GM12878 (cell line): ENCODE measurements around the gene KRTAP19-5. TPM values are rescaled to one million over a fixed set of nuclear protein-coding genes. Genes with fewer than 3 reads are reported as not detected.

Experiments
- ATAC-seq: fragments of 200-7000 bp; cut with Tn5 transposase; 3 replicates; pipeline ENCODE4 v1.9.1; 2020; ENCODE audit warnings: mild to moderate bottlenecking, moderate library complexity
- BruUV-seq: library from RNA; stranded (reverse); fragments of 400-500 nt; replicated peaks from 2 replicates; lab custom pipeline; 2021; lab: Mats Ljungman, UMichigan
- CTCF ChIA-PET: fragments of 300-600 bp; sonication (Branson Sonifier 250); formaldehyde crosslinking; extraction: SDS; loops from one replicate; lab custom pipeline; 2021; ENCODE audit warnings: inconsistent platforms; lab: Yijun Ruan, JAX
- POLR2A ChIA-PET: fragments of 350-600 bp; formaldehyde crosslinking; extraction: SDS; loops from one replicate; lab custom pipeline; 2021; ENCODE audit warnings: inconsistent platforms; lab: Charles Lee
- RAD21 ChIA-PET: fragments of 300-600 bp; sonication (Branson Sonifier 250); formaldehyde crosslinking; loops from one replicate; lab custom pipeline; 2023; ENCODE audit warnings: antibody characterized with exemption; ENCODE audit not compliant: unreplicated experiment; lab: Charles Lee
- SMC1A ChIA-PET: fragments of 300-600 bp; sonication (Branson Sonifier 250); formaldehyde crosslinking; loops from one replicate; lab custom pipeline; 2023; ENCODE audit not compliant: unreplicated experiment, uncharacterized antibody; lab: Charles Lee
- DNase-seq: peaks from one replicate; pipeline ENCODE4 v3.0.0-alpha.2; 2011; ENCODE audit warnings: low read depth, low spot score
- FAIRE-seq: peaks from 3 replicates; lab custom pipeline; 2011; peaks lifted over from hg19 to GRCh38; lab: Jason Lieb, UNC
- H2AFZ ChIP-seq: 2 replicates; pipeline ENCODE4 v1.6.0; 2011; ENCODE audit warnings: low read depth, low read length, control low read depth; ENCODE audit not compliant: control insufficient read depth
- H3K27ac ChIP-seq: 2 replicates; pipeline ENCODE4 v1.5.1; 2011; ENCODE audit warnings: control low read depth; ENCODE audit not compliant: control insufficient read depth, insufficient read depth
- H3K27me3 ChIP-seq, 2 experiments: replicated peaks in 1 of 2; 2 replicates each; pipeline versions ENCODE4 v1.6.0 to v1.6.1; 2011; ENCODE audit warnings: low read length in 1 of 2; ENCODE audit not compliant: control insufficient read depth in 2 of 2, insufficient read depth in 2 of 2
- H3K36me3 ChIP-seq, 2 experiments: 2 replicates each; pipeline ENCODE4 v1.5.1; 2011; ENCODE audit warnings: low read length in 1 of 2; ENCODE audit not compliant: control insufficient read depth in 2 of 2, insufficient read depth in 2 of 2
- H3K4me1 ChIP-seq: 2 replicates; pipeline ENCODE4 v1.6.1; 2011; ENCODE audit warnings: mild to moderate bottlenecking, low read length, moderate library complexity, mixed read lengths; ENCODE audit not compliant: control insufficient read depth, insufficient read depth
- H3K4me2 ChIP-seq: 2 replicates; pipeline ENCODE4 v1.6.0; 2011; ENCODE audit warnings: control low read depth; ENCODE audit not compliant: control insufficient read depth, insufficient read depth
- H3K4me3 ChIP-seq: fragments of 200-600 bp; sonication (generic); 2 replicates; pipeline ENCODE4 v1.5.1; 2016
- H3K79me2 ChIP-seq: 2 replicates; pipeline ENCODE4 v1.6.0; 2011; ENCODE audit warnings: low read length; ENCODE audit not compliant: control insufficient read depth, insufficient read depth
- H3K9ac ChIP-seq: 2 replicates; pipeline ENCODE4 v1.8.0; 2011; ENCODE audit warnings: low read length, control low read depth, mixed read lengths; ENCODE audit not compliant: control insufficient read depth, insufficient read depth
- H3K9me3 ChIP-seq: replicated peaks from 3 replicates; pipeline ENCODE4 v1.5.1; 2011; ENCODE audit warnings: mild to moderate bottlenecking, low read length; ENCODE audit not compliant: control insufficient read depth, insufficient read depth
- H4K20me1 ChIP-seq: 2 replicates; pipeline ENCODE4 v1.6.0; 2011; ENCODE audit not compliant: control insufficient read depth, insufficient read depth
- BRCA1 ChIP-seq: IDR thresholded peaks from 2 replicates; pipeline ENCODE4 v1.6.1; 2011; ENCODE audit warnings: low read depth, low read length, improper control_type of control experiment
- CBFB ChIP-seq: IDR thresholded peaks from 2 replicates; pipeline ENCODE4 v1.6.1; 2016; ENCODE audit warnings: antibody characterized with exemption, low read depth
- CREM ChIP-seq: IDR thresholded peaks from 2 replicates; pipeline ENCODE4 v1.6.1; 2014; ENCODE audit warnings: antibody characterized with exemption, low read depth
- E2F8 ChIP-seq: fragments of 450-650 bp; IDR thresholded peaks from 2 replicates; pipeline ENCODE4 v1.6.1; 2018; ENCODE audit warnings: mild to moderate bottlenecking, low read depth, moderate library complexity; ENCODE audit not compliant: partially characterized antibody
- PRDM15 ChIP-seq: fragments of 450-650 bp; formaldehyde crosslinking; IDR thresholded peaks from 2 replicates; pipeline ENCODE4 v1.4.0; 2020; ENCODE audit warnings: mild to moderate bottlenecking, moderate library complexity
- RCOR1 ChIP-seq: conservative IDR thresholded peaks from 2 replicates; pipeline ENCODE4 v1.6.1; 2012; ENCODE audit warnings: low read depth, low read length, improper control_type of control experiment
- RFX5 ChIP-seq: IDR thresholded peaks from 2 replicates; pipeline ENCODE4 v1.6.1; 2011; ENCODE audit warnings: low read depth, low read length, improper control_type of control experiment
- WGBS: methylation state at CpG from one replicate; pipeline ENCODE4 v1.1.6; 2016; ENCODE audit warnings: low lambda C conversion rate; ENCODE audit not compliant: insufficient replicate concordance, insufficient coverage; ENCODE audit errors: missing lambda C conversion rate; 5-methylcytosine and 5-hydroxymethylcytosine counted together
- in situ Hi-C: fragments of 300-500 bp; cut with MboI; formaldehyde crosslinking; loops from 9 replicates; pipeline ENCODE4 v1.14.3; 2018; ENCODE audit warnings: mixed read lengths
- intact Hi-C: fragments of 100-400 bp; cut with micrococcal nuclease; formaldehyde crosslinking; loops from one replicate; pipeline ENCODE4 v1.14.2; 2022; ENCODE audit not compliant: unreplicated experiment
- polyA plus RNA-seq, 11 experiments: library from polyadenylated mRNA; depleted of rRNA in 4 of 11; unstranded in 6 of 11; stranded (reverse) in 5 of 11; fragments of >200 nt; fragmentation: Nextera tagmentation in 4 of 11; fragmentation: Illumina TruSeq in 1 of 11; extraction: Ambion mirVana in 4 of 11; extraction: Trizol in 1 of 11; gene quantifications; 1 replicate in 1 of 11; 2 replicates in 10 of 11; pipeline versions ENCODE4 v1.2.1 to v1.2.3, GENCODE V29; 2011 to 2016; ENCODE audit warnings: inconsistent platforms in 2 of 11, missing spikeins in 2 of 11, low read depth in 1 of 11
- total RNA-seq, 4 experiments: library from RNA; depleted of rRNA in 3 of 4; stranded (reverse); fragments of >200 nt in 3 of 4; fragmentation: Illumina TruSeq in 1 of 4; extraction: Trizol in 1 of 4; gene quantifications; 2 replicates each; pipeline versions ENCODE4 v1.2.1 to v1.2.3, GENCODE V29; 2013 to 2021
- TF ChIP-seq, protein P1 (sequence below): IDR thresholded peaks from 2 replicates; pipeline ENCODE4 v1.6.1; 2012; ENCODE audit warnings: low read length, inconsistent platforms

KRTAP19-5 gene
- total and polyA plus RNA-seq, 10 of the 15 experiments (the other 5 are each of a cell fraction or from before 2014, with no cell fraction given), result not detected

DNA sequence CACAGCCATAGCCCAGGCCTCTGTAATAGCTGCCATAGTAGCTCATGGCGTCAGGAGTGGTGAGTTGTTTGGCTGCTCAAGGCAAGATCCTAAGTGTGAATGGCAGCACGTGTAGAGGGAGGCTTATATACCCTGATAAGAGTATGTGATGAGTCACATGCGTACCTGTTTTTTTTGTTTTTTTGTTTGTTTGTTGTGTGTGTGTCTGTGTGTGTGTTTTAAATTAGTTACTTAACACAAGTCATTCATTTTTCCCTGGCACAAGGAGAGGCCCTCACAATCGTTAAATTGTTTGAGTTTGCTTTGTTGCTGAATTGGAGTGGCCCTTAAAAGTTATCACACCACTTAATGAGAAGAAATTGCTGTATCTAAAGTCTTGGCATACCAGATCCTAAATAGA is 4.9 kb downstream of the KRTAP19-5 start, which contains the start of gene KRTAP19-4:
Gene KRTAP19-4 (minus strand): TSS at position 101 of the 400 bp plus-strand sequence. CDS start 55 bp downstream, at position 46.
- Histone ChIP-seq H3K79me2 (no peaks in the 10 kb centered on the region), H3K27ac (no peak within 1 kb of the TSS), H3K27me3 (no peaks in the 10 kb centered on the region), H3K9me3 (no peaks in the 10 kb centered on the region), H3K4me2 (no peak within 1 kb of the TSS), H3K4me1 (no peaks in the 10 kb centered on the region), H4K20me1 (no peaks in the 10 kb centered on the region), H3K36me3 (no peaks in the 10 kb centered on the region), H2AFZ (no peak within 1 kb of the TSS), H3K4me3 (no peak within 1 kb of the TSS), H3K9ac (no peak within 1 kb of the TSS)
- SMC1A ChIA-PET, result interaction anchor here (1.1 kb wide), 1 partner anchor 25 kb away, joined by 4 read pairs; no protein-coding TSS in a partner anchor
- CTCF ChIA-PET, result interaction anchor here (0.5 to 1.7 kb wide), 2 partner anchors 9 to 925 kb away, joined by 3 read pairs; no protein-coding TSS in a partner anchor
- POLR2A ChIA-PET, result no interaction called here
- FAIRE-seq (no peak), ATAC-seq (no peak), DNase-seq (no peak)
- 12% methylated on average over 4 of the region's 4 CpGs for WGBS
- no TSS peak for BruUV-seq
- in situ Hi-C loops (no loop called here), intact Hi-C loops (no loop called here)
- no peak for TF ChIP-seq E2F8
- no peak for TF ChIP-seq BRCA1
- RAD21 ChIA-PET, result no interaction called here

DNA sequence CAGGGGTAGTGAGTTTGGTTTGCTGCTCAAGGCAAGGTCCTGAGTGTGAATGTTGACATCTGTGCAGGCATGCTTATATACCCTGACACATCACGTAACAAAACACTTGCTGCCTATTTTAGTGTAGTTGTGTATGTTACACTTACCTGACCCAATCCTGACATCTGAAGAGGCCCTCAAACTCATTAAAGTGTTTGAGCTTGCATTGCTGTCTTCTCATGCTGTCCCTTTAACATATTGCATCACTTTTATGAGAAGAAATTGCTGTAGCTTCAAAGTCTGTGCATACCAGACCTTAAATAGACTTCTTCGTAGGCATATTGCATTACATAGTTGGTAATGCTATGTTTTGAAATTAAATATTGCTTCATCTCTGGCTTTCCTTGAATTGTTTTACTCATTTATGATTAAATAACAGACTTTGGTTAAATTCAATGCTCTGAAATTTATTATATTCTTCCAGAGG is 9.9 kb downstream of the KRTAP19-5 start, which contains the start of gene KRTAP19-3:
Gene KRTAP19-3 (minus strand): TSS at position 51 of the 466 bp plus-strand sequence. CDS start 56 bp downstream, outside the sequence.
- H3K4me2 ChIP-seq, result no peak within 1 kb of the TSS
- no peaks in the 10 kb centered on the region for H3K9me3 ChIP-seq
- no TSS peak for BruUV-seq
- no peaks in the 10 kb centered on the region for H3K36me3 ChIP-seq
- no peaks in the 10 kb centered on the region for H4K20me1 ChIP-seq
- H3K4me1 ChIP-seq, result no peaks in the 10 kb centered on the region
- H3K79me2 ChIP-seq, result no peaks in the 10 kb centered on the region
- WGBS, result 57% methylated on average over 2 of the region's 2 CpGs
- ChIA-PET SMC1A (no interaction called here), CTCF (interaction anchor here (0.7 kb wide), 1 partner anchor 13 kb away, joined by 3 read pairs; no protein-coding TSS in a partner anchor), POLR2A (no interaction called here), RAD21 (no interaction called here)
- no peak for FAIRE-seq
- intact Hi-C loops, result no loop called here
- ATAC-seq, result no peak
- H3K9ac ChIP-seq, result no peak within 1 kb of the TSS
- no peaks in the 10 kb centered on the region for H3K27me3 ChIP-seq
- no peak within 1 kb of the TSS for H3K4me3 ChIP-seq
- no peak for DNase-seq
- no peak within 1 kb of the TSS for H3K27ac ChIP-seq
- in situ Hi-C loops, result no loop called here
- H2AFZ ChIP-seq, result no peak within 1 kb of the TSS
- no peak for TF ChIP-seq CBFB
- TF ChIP-seq CREM, result no peak
- TF ChIP-seq RFX5, result no peak
- TF ChIP-seq, protein P1, sequence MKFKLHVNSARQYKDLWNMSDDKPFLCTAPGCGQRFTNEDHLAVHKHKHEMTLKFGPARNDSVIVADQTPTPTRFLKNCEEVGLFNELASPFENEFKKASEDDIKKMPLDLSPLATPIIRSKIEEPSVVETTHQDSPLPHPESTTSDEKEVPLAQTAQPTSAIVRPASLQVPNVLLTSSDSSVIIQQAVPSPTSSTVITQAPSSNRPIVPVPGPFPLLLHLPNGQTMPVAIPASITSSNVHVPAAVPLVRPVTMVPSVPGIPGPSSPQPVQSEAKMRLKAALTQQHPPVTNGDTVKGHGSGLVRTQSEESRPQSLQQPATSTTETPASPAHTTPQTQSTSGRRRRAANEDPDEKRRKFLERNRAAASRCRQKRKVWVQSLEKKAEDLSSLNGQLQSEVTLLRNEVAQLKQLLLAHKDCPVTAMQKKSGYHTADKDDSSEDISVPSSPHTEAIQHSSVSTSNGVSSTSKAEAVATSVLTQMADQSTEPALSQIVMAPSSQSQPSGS, result no peak
- no peak for TF ChIP-seq RCOR1
- no peak for TF ChIP-seq PRDM15 (CRISPR knock-in tag)
